Endothelial cell of umbilical vein (primary cell): ENCODE results near the gene ADCYAP1. TPM values are rescaled to one million over a fixed set of nuclear protein-coding genes. Genes with fewer than 3 reads are reported as not detected.

Source experiments
- BruUV-seq: library from RNA; stranded (reverse); fragments of 400-500 nt; replicated peaks from 2 replicates; lab custom pipeline; 2021; lab: Mats Ljungman, UMichigan
- CTCF ChIA-PET: fragments of 300-600, 350-600 bp; sonication (Branson Sonifier 250); formaldehyde crosslinking; loops from one replicate; lab custom pipeline; 2021; ENCODE audit warnings: antibody characterized with exemption, inconsistent platforms; lab: Charles Lee
- POLR2A ChIA-PET: fragments of 300-600, 350-600 bp; sonication (Branson Sonifier 250); formaldehyde crosslinking; loops from one replicate; lab custom pipeline; 2021; ENCODE audit warnings: antibody characterized with exemption, inconsistent platforms; lab: Charles Lee
- DNase-seq: peaks from one replicate; pipeline ENCODE4 v3.0.0-alpha.2; 2011; ENCODE audit warnings: low read depth, low spot score
- FAIRE-seq: peaks from 2 replicates; lab custom pipeline; 2011; peaks lifted over from hg19 to GRCh38; lab: Jason Lieb, UNC
- H2AFZ ChIP-seq: 2 replicates; pipeline ENCODE4 v1.6.0; 2012; ENCODE audit warnings: low read depth, low read length, control low read depth, inconsistent platforms
- H3K27ac ChIP-seq: 2 replicates; pipeline ENCODE4 v1.5.1; 2011; ENCODE audit warnings: low read depth, mild to moderate bottlenecking, control low read depth, low read length, moderate library complexity; ENCODE audit not compliant: insufficient read depth
- H3K27me3 ChIP-seq, 2 experiments: 2 replicates each; pipeline versions ENCODE4 v1.6.0 to v1.6.1; 2011; ENCODE audit warnings: low read length in 2 of 2, mixed read lengths in 1 of 2; ENCODE audit not compliant: control insufficient read depth in 2 of 2, insufficient read depth in 2 of 2
- H3K36me3 ChIP-seq, 2 experiments: 2 replicates in 1 of 2; 3 replicates in 1 of 2; pipeline ENCODE4 v1.5.1; 2011; ENCODE audit warnings: low read length in 2 of 2, mild to moderate bottlenecking in 1 of 2, moderate library complexity in 1 of 2; ENCODE audit not compliant: control insufficient read depth in 2 of 2, insufficient read depth in 2 of 2; ENCODE audit errors: extremely low read depth in 1 of 2
- H3K4me1 ChIP-seq: 3 replicates; pipeline ENCODE4 v1.5.1; 2011; ENCODE audit warnings: mild to moderate bottlenecking, low read length; ENCODE audit not compliant: control insufficient read depth, insufficient read depth; ENCODE audit errors: extremely low read depth
- H3K4me2 ChIP-seq: 2 replicates; pipeline ENCODE4 v1.6.1; 2011; ENCODE audit warnings: low read length, control low read depth, mixed read lengths; ENCODE audit not compliant: insufficient read depth
- H3K4me3 ChIP-seq, 3 experiments: fragments of 200-600 bp in 1 of 3; sonication (generic), shearing (Covaris generic) in 1 of 3; replicated peaks in 1 of 3; 2 replicates each; pipeline ENCODE4 v1.5.1; 2011 to 2016; ENCODE audit warnings: control low read depth in 3 of 3, low read length in 3 of 3, mild to moderate bottlenecking in 2 of 3, inconsistent platforms in 1 of 3, low read depth in 1 of 3, moderate library complexity in 1 of 3; ENCODE audit not compliant: insufficient read depth in 1 of 3
- H3K79me2 ChIP-seq: 2 replicates; pipeline ENCODE4 v1.6.0; 2012; ENCODE audit warnings: low read length, inconsistent platforms; ENCODE audit not compliant: control insufficient read depth, insufficient read depth
- H3K9ac ChIP-seq: replicated peaks from 2 replicates; pipeline ENCODE3; 2011; ENCODE audit warnings: low read length, control low read depth; ENCODE audit not compliant: insufficient read depth; ENCODE audit errors: extremely low read depth
- H3K9me1 ChIP-seq: replicated peaks from 3 replicates; pipeline ENCODE4 v1.6.0; 2011; ENCODE audit warnings: mild to moderate bottlenecking, low read length; ENCODE audit not compliant: control insufficient read depth, insufficient read depth; ENCODE audit errors: extremely low read depth
- H3K9me3 ChIP-seq: replicated peaks from 2 replicates; pipeline ENCODE4 v1.5.1; 2012; ENCODE audit warnings: low read length, inconsistent platforms; ENCODE audit not compliant: control insufficient read depth, insufficient read depth
- H4K20me1 ChIP-seq: replicated peaks from 2 replicates; pipeline ENCODE3; 2011; ENCODE audit warnings: mild to moderate bottlenecking, low read length; ENCODE audit not compliant: control insufficient read depth, insufficient read depth; ENCODE audit errors: extremely low read depth
- EZH2 ChIP-seq: IDR thresholded peaks from 2 replicates; pipeline ENCODE4 v1.6.1; 2012; ENCODE audit warnings: borderline replicate concordance, low read depth, mild to moderate bottlenecking, moderate library complexity, low read length, inconsistent platforms; ENCODE audit not compliant: severe bottlenecking
- FOS ChIP-seq: IDR thresholded peaks from 2 replicates; pipeline ENCODE4 v1.6.1; 2011; ENCODE audit warnings: mild to moderate bottlenecking, low read length, moderate library complexity, borderline replicate concordance; ENCODE audit not compliant: insufficient read depth
- GATA2 ChIP-seq: IDR thresholded peaks from 2 replicates; pipeline ENCODE4 v1.7.0; 2011; ENCODE audit warnings: low read depth, mild to moderate bottlenecking, moderate library complexity, mixed read lengths, low read length; ENCODE audit not compliant: insufficient read length, insufficient read depth
- JUN ChIP-seq: IDR thresholded peaks from 2 replicates; pipeline ENCODE4 v1.6.1; 2011; ENCODE audit warnings: borderline replicate concordance, low read depth; ENCODE audit not compliant: insufficient read length, insufficient read depth
- MYC ChIP-seq: IDR thresholded peaks from one replicate; pipeline ENCODE4 v1.6.1; 2011; ENCODE audit warnings: mild to moderate bottlenecking, low read depth, low read length
- POLR2A ChIP-seq: IDR thresholded peaks from 2 replicates; pipeline ENCODE4 v1.6.1; 2012; ENCODE audit warnings: low read depth, mild to moderate bottlenecking, control low read depth, low read length
- POLR2AphosphoS5 ChIP-seq: IDR thresholded peaks from 2 replicates; pipeline ENCODE4 v1.6.1; 2012; ENCODE audit warnings: low read depth, mild to moderate bottlenecking, control low read depth, low read length, moderate library complexity; ENCODE audit not compliant: insufficient read depth
- dilution Hi-C: fragments of 300-500 bp; cut with MboI; formaldehyde crosslinking; loops from one replicate; pipeline ENCODE4 v1.15.0; 2019; ENCODE audit warnings: low sequenced_read_pairs; ENCODE audit not compliant: extremely low pct_ligation_motif_present
- intact Hi-C: fragments of 100-400 bp; cut with micrococcal nuclease; formaldehyde crosslinking; loops from one replicate; pipeline ENCODE4 v1.10.0; 2022
- polyA plus RNA-seq, 4 experiments: library from polyadenylated mRNA; depleted of rRNA in 3 of 4; stranded (reverse) in 3 of 4; unstranded in 1 of 4; fragments of >200 nt; gene quantifications; 2 replicates each; pipeline versions ENCODE4 v1.2.1 to v1.2.3, GENCODE V29; 2011 to 2012; ENCODE audit warnings: missing spikeins in 1 of 4
- total RNA-seq: library from RNA; stranded (reverse); gene quantifications from 2 replicates; pipeline ENCODE4 v1.2.3, GENCODE V29; 2021
- TF ChIP-seq, protein P1 (sequence below): IDR thresholded peaks from 2 replicates; pipeline ENCODE4 v1.6.1; 2011; ENCODE audit not compliant: insufficient read depth, insufficient read length
- TF ChIP-seq, protein P2 (sequence below), 2 donors: IDR thresholded peaks; 1 replicate in 1 of 2; 2 replicates in 1 of 2; pipeline ENCODE4 v1.5.1; 2011; ENCODE audit warnings: low read length in 2 of 2, mild to moderate bottlenecking in 2 of 2, moderate library complexity in 2 of 2, control low read depth in 1 of 2, inconsistent platforms in 1 of 2, low read depth in 1 of 2; ENCODE audit not compliant: insufficient read depth in 1 of 2; ENCODE audit errors: extremely low read depth in 1 of 2

ADCYAP1 gene
- total and polyA plus RNA-seq, 2 donors (not counting 3 experiments of a cell fraction or from before 2014, with no cell fraction given): not detected

DNA sequence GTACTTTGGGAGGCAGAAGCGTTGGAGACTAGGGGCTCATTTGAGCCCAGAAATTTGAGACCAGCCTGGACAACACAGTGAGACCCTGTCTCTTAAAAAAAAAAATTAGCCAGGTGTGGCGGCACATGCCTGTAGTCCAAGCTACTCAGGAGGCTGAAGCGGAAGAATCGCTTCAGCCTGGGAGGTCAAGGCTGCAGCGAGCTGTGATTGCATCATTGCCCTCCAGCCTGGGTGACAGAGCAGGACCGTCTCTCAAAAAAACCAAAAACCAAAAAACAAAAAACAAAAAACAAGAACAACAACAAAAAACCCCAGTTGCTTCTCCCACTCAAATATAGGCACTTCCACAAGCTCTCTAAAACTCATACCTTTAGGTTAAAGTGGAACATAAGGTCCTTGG lies 27.4 kb upstream of the ADCYAP1 start:
- POLR2A ChIA-PET: no interaction called here
- Histone ChIP-seq H3K79me2 (no peaks in the 10 kb centered on the region), H3K9ac (no peak overlapping the region), H3K9me3 (no peaks in the 10 kb centered on the region), H2AFZ (no peak overlapping the region), H3K27me3 (peaks cover 0 to 4% of the 10 kb centered on the region in 2 experiments), H3K4me2 (no peak overlapping the region), H3K4me3 (no peak overlapping the region), H3K4me1 (no peaks in the 10 kb centered on the region), H3K36me3 (no peaks in the 10 kb centered on the region), H4K20me1 (no peaks in the 10 kb centered on the region), H3K27ac (no peak overlapping the region), H3K9me1 (no peaks in the 10 kb centered on the region)
- intact Hi-C loops: no loop called here
- dilution Hi-C loops: no loop called here
- TF ChIP-seq GATA2 (no peak), POLR2AphosphoS5 (no peak), MYC (no peak), FOS (no peak)
- TF ChIP-seq, protein P1, sequence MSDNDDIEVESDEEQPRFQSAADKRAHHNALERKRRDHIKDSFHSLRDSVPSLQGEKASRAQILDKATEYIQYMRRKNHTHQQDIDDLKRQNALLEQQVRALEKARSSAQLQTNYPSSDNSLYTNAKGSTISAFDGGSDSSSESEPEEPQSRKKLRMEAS: no peak
- TF ChIP-seq, protein P2, sequence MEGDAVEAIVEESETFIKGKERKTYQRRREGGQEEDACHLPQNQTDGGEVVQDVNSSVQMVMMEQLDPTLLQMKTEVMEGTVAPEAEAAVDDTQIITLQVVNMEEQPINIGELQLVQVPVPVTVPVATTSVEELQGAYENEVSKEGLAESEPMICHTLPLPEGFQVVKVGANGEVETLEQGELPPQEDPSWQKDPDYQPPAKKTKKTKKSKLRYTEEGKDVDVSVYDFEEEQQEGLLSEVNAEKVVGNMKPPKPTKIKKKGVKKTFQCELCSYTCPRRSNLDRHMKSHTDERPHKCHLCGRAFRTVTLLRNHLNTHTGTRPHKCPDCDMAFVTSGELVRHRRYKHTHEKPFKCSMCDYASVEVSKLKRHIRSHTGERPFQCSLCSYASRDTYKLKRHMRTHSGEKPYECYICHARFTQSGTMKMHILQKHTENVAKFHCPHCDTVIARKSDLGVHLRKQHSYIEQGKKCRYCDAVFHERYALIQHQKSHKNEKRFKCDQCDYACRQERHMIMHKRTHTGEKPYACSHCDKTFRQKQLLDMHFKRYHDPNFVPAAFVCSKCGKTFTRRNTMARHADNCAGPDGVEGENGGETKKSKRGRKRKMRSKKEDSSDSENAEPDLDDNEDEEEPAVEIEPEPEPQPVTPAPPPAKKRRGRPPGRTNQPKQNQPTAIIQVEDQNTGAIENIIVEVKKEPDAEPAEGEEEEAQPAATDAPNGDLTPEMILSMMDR (IDR thresholded peaks at IDR 0.05; ENCODE audit: extremely low read depth in 1 of 2, insufficient read depth in 1 of 2, low read depth in 1 of 2, low read length in 2 of 2): no peak
- DNase-seq (no peak), FAIRE-seq (no peak)
- CTCF ChIA-PET: interaction anchor here (1.3 to 1.6 kb wide), 2 partner anchors 12 to 85 kb away, joined by 3 to 7 read pairs; no protein-coding TSS in a partner anchor
- no TSS peak for BruUV-seq

DNA sequence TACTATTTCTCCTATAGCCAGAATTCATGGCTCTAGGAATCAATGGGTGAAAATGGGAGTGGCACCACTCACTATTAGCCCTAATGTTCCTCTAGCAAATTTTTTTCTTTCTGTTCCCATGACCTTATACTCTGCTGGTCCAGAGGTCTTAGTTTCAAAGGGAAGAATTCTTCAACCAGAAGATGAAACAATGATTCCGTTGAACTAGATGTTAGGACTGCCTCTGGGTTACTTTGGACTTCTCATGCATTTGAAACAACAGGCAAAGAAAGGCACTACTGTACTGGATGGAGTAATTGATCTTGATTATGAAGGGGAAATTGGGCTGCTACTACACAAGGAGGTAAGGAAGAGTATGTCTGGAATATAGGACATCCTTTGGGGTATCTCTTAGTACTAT lies 18.6 kb upstream of the ADCYAP1 start:
- H4K20me1 ChIP-seq: no peaks in the 10 kb centered on the region
- no peaks in the 10 kb centered on the region for H3K9me1 ChIP-seq
- POLR2A ChIA-PET: no interaction called here
- no peaks in the 10 kb centered on the region for H3K9me3 ChIP-seq
- TF ChIP-seq, protein P2 (IDR thresholded peaks at IDR 0.05; ENCODE audit: extremely low read depth in 1 of 2, insufficient read depth in 1 of 2, low read depth in 1 of 2, low read length in 2 of 2): no peak
- no peak for TF ChIP-seq POLR2AphosphoS5
- no peak for TF ChIP-seq POLR2A
- TF ChIP-seq MYC: no peak
- no peak for TF ChIP-seq GATA2
- TF ChIP-seq JUN: no peak
- TF ChIP-seq, protein P1: no peak
- no peak for TF ChIP-seq EZH2
- H3K4me2 ChIP-seq: no peak overlapping the region
- H3K36me3 ChIP-seq: no peaks in the 10 kb centered on the region
- CTCF ChIA-PET: no interaction called here
- FAIRE-seq: no peak
- no peaks in the 10 kb centered on the region for H3K27me3 ChIP-seq
- BruUV-seq: no TSS peak
- no peak for DNase-seq
- H3K4me3 ChIP-seq: no peak overlapping the region
- intact Hi-C loops: no loop called here
- no peak overlapping the region for H2AFZ ChIP-seq
- dilution Hi-C loops: no loop called here
- no peaks in the 10 kb centered on the region for H3K79me2 ChIP-seq
- H3K27ac ChIP-seq: no peak overlapping the region
- H3K9ac ChIP-seq: no peak overlapping the region
- H3K4me1 ChIP-seq: no peaks in the 10 kb centered on the region
